BJ (cell line): ENCODE measurements around the gene TRMT10C. TPM values are rescaled to one million over a fixed set of nuclear protein-coding genes. Genes with fewer than 3 reads are reported as not detected.
A peak's percentile ranks its signal among the peaks of the same experiment; 100 is the strongest.

Experiments
- CTCF ChIA-PET: fragments of 350-600 bp; formaldehyde crosslinking; extraction: SDS; loops from one replicate; lab custom pipeline; 2021; ENCODE audit warnings: antibody characterized with exemption, inconsistent platforms; lab: Yijun Ruan, JAX
- POLR2A ChIA-PET: fragments of 300-600 bp; sonication (Branson Sonifier 250); formaldehyde crosslinking; extraction: SDS; loops from one replicate; lab custom pipeline; 2021; ENCODE audit warnings: antibody characterized with exemption; lab: Charles Lee
- DNase-seq: peaks from one replicate; pipeline ENCODE4 v3.0.0-alpha.2; 2011; ENCODE audit warnings: low read depth
- H3K27me3 ChIP-seq: 2 replicates; pipeline ENCODE4 v1.6.0; 2011; ENCODE audit warnings: low read length; ENCODE audit not compliant: control insufficient read depth, insufficient read depth
- H3K36me3 ChIP-seq: 2 replicates; pipeline ENCODE4 v1.5.1; 2011; ENCODE audit warnings: low read length; ENCODE audit not compliant: control insufficient read depth, insufficient read depth
- H3K4me3 ChIP-seq: 2 replicates; pipeline ENCODE4 v1.5.1; 2011; ENCODE audit warnings: low read depth, mild to moderate bottlenecking, control low read depth, low read length
- polyA minus RNA-seq: library from RNA; depleted of rRNA, polyadenylated mRNA; stranded (reverse); fragments of >200 nt; gene quantifications from 2 replicates; pipeline ENCODE4 v1.2.3, GENCODE V29; 2011; rRNA and poly(A)+ RNA removed
- polyA plus RNA-seq: library from polyadenylated mRNA; depleted of rRNA; stranded (reverse); fragments of >200 nt; gene quantifications from 2 replicates; pipeline ENCODE4 v1.2.3, GENCODE V29; 2011; rRNA removed
- TF ChIP-seq, protein P1 (sequence below): IDR thresholded peaks from 2 replicates; pipeline ENCODE4 v1.5.1; 2011; ENCODE audit warnings: low read depth, mild to moderate bottlenecking, control low read depth, inconsistent platforms, low read length, moderate library complexity; ENCODE audit not compliant: insufficient read depth

The TRMT10C gene
- polyA plus RNA-seq (7.4 and 13.4 TPM in 2 replicates), polyA minus RNA-seq (3.8 and 3.9 TPM in 2 replicates)

DNA sequence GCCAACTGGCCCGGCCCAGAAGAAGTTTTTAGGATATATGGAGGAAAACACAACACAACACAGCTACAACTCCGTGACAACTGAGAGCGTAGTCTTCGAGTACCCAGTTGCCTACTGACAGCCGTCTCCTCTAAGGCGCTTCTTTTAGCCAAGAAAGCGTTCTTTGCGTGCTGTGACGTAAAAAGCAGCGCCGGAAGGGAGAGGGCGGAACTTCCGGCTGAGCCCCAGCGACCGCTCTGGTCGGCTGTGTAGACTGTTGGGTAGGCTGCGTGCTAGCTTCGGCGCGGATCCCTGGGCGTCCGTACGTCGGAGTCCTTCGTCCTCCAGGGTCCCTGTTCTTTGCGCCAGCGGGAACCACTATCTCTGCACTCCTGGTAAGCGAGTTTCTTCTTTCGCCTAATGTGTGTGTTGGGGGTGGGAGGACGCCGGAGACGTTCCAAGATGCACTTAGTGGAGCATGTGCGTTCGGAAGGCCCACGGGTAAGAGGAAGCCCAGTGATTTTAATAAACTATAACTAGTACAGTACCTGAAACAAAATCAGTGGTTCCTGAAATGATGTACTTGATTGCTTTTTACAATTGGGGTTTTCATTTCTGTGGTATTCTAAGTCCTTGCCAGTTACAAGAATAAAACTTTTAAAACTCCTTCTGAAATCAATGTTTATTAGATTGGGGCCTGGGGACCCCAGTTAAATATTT, at the start of gene TRMT10C:
Gene TRMT10C (plus strand): TSS at position 239 of the 699 bp plus-strand sequence. CDS start 2,914 bp downstream, outside the sequence.
- H3K27me3 ChIP-seq = no peaks in the 10 kb centered on the region
- ChIA-PET POLR2A (no interaction called here), CTCF (interaction anchor here (4.7 kb wide), 1 partner anchor 12 kb away, joined by 25 read pairs; the partner anchor contains the start of gene PCNP)
- peak; percentile 62 for DNase-seq
- TF ChIP-seq, protein P1, sequence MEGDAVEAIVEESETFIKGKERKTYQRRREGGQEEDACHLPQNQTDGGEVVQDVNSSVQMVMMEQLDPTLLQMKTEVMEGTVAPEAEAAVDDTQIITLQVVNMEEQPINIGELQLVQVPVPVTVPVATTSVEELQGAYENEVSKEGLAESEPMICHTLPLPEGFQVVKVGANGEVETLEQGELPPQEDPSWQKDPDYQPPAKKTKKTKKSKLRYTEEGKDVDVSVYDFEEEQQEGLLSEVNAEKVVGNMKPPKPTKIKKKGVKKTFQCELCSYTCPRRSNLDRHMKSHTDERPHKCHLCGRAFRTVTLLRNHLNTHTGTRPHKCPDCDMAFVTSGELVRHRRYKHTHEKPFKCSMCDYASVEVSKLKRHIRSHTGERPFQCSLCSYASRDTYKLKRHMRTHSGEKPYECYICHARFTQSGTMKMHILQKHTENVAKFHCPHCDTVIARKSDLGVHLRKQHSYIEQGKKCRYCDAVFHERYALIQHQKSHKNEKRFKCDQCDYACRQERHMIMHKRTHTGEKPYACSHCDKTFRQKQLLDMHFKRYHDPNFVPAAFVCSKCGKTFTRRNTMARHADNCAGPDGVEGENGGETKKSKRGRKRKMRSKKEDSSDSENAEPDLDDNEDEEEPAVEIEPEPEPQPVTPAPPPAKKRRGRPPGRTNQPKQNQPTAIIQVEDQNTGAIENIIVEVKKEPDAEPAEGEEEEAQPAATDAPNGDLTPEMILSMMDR = no peak
- peak within 1 kb of the TSS; percentile 60 for H3K4me3 ChIP-seq
- H3K36me3 ChIP-seq = 0 out of 2 replicates have a peak, but pooled peaks cover 1% of the 10 kb centered on the region

DNA sequence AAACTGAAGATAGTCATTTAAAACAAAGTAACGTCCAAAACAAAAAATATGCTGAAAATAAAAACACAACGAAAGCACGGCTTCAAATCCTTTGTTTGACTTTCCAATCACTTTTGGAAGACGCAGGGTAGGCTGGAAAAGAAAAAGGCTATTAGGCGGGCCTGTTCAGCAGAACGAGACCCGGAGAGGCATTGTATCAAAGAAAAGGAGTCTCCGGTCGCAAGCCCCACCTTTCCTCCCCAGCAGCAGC, 49.3 kb upstream of the TRMT10C start:
- POLR2A ChIA-PET = no interaction called here
- Histone ChIP-seq H3K27me3 (peaks cover 2% of the 10 kb centered on the region; the same call in 1 of the 2 replicates), H3K36me3 (no peaks in the 10 kb centered on the region), H3K4me3 (peak overlapping the region; percentile 78)
- DNase-seq = no peak
- TF ChIP-seq, protein P1 = no peak
- CTCF ChIA-PET = interaction anchor here (0.5 to 1.1 kb wide), 2 partner anchors 9 to 20 kb away, joined by 3 read pairs; no protein-coding TSS in a partner anchor

DNA sequence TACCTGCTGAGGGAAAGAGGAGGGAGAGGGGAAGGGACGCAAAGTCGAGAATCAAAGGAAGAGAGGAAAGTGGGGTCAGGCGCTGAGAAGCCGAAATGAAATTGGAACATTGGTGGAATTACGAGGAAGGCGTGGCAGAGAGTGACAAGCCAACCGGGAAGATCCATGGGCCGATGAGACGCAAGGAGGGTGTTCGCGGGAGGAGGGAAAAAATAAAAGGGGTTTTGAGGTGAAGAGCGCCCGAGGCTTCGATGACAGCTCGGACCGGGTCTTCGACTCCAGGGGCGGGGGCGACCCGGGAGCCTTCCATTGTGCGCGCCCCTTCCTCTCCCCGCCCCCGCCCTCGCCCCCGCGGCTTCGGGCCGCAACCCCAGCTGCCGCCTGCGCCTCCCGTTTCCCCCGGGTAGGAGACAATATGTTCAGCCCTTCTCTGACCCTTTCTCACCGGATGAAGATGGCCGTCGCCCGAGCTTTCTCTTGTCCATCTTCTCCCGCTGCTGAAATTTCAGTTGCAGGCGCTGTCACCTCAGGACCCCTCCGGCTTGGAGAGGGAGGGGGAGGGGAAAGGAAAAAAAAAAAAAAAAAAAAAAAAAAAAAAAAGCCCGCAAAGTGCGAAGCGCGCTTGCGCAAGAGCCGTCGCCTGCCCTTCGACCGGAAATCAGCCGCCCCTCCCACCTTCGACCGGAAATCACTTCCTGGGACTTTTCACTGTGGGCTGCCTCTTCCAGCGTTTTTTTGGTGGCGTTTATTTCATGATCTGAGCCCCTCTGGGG, 48.8 kb upstream of the TRMT10C start, which contains the start of gene SENP7:
Gene SENP7 (minus strand): TSS at position 567 of the 773 bp plus-strand sequence. CDS start 82 bp downstream, at position 485.
- TF ChIP-seq, protein P1 = no peak
- POLR2A ChIA-PET = no interaction called here
- DNase-seq = peak; percentile 31
- no peaks in the 10 kb centered on the region for H3K36me3 ChIP-seq
- peaks cover 2% of the 10 kb centered on the region; the same call in 1 of the 2 replicates for H3K27me3 ChIP-seq
- H3K4me3 ChIP-seq = peak within 1 kb of the TSS; percentile 78
- CTCF ChIA-PET = interaction anchor here (0.5 to 1.2 kb wide), 4 partner anchors 8 to 61 kb away, joined by 3 to 4 read pairs (median 3); partner anchors contain the start of gene PCNP

DNA sequence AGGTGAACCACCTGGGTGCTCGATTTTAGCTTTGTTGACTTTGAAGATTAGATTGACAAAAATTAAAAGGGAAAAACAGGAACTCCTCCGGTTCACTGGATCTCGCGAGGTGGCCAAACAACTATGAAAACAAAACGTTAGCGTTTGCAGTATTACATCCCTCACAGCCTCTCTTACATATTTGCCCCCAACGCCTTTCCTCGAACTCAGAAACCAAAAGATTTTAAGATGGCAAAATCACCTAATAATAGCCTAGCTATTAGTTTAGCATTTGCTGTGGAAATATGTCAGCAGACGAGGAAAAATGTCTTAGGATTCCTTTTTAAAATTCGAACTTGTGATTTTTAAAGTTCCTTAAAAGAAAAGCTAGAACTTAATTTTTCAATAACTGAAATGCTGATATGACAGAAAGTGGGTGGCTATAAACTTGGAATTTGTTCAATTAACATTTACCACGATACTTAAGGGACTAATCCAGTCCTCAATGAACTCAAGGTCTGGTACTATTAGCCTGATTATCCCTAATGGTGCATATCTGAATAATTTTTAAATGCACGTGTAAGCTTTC, 48.2 kb upstream of the TRMT10C start:
- POLR2A ChIA-PET = no interaction called here
- Histone ChIP-seq H3K36me3 (no peaks in the 10 kb centered on the region), H3K4me3 (peak overlapping the region; percentile 78), H3K27me3 (peaks cover 5% of the 10 kb centered on the region)
- no peak for DNase-seq
- TF ChIP-seq, protein P1 = no peak
- CTCF ChIA-PET = interaction anchor here (0.5 to 1.2 kb wide), 3 partner anchors 11 to 165 kb away, joined by 3 to 4 read pairs (median 4); partner anchors contain the start of gene PCNP
